Heart left ventricle (tissue), 13 donors: ENCODE results near the gene SMIM32.

Source experiments
- CTCF ChIP-seq, 12 donors: fragments of 200-600 bp; sonication (generic) in 4 of 12; IDR thresholded peaks; one replicate each; pipeline versions ENCODE4 v1.5.0 to v1.8.0; 2018 to 2022; ENCODE audit warnings: antibody characterized with exemption in 12 of 12, mild to moderate bottlenecking in 5 of 12
- POLR2A ChIP-seq, 2 donors: fragments of 450-650 bp; IDR thresholded peaks; one replicate each; pipeline ENCODE4 v1.6.1; 2017; ENCODE audit warnings: antibody characterized with exemption in 2 of 2, mild to moderate bottlenecking in 2 of 2, moderate library complexity in 2 of 2
- donor health status: ischemic (EF 13 %, LVEDD 7.1; RV severe dilation, severe dysfunction).
- donor health status: DM: no; HTN: yes; CAD: no.
- donor health status: DM: no; HTN: no; CAD: no.
- donor health status: ischemic (EF 25% LVEDD 6.9; RV normal size, moderate dysfunction).
- donor health status: ischemic (EF 25% LVEDD 5.7; RV mildly dilated, moderate dysfunction).
- donor health status: ischemic (EF 35%, LVEDD 5.7; RV mildly dilated, moderate dysfunction).
- donor health status: nonischemic (EF 11% LVEDD 7.7; RV severe dilation, severe dysfunction).
- donor health status: DM: yes; HTN: yes; CAD: no.
- donor health status: PGD.
- donor health status: ischemic (EF 29% LVEDD 5.4; RV normal size, mild dysfunction).
- donor health status: nonischemic (EF 23%, LVEDD 6.1; RV moderate dilation, normal function).

GRCh38 chr5:136222580-136223235, 29.7 kb upstream of the SMIM32 start:
- TF ChIP-seq CTCF (IDR thresholded peaks at IDR 0.05) (no peak), POLR2A (IDR thresholded peaks at IDR 0.05) (no peak)
